Transverse colon (tissue), 4 donors: ENCODE data around the gene MOCS1. TPM values are rescaled to one million over a fixed set of nuclear protein-coding genes. Genes with fewer than 3 reads are reported as not detected.

Source experiments
- DNase-seq: peaks from one replicate; pipeline ENCODE4 v3.0.0-alpha.2; 2019
- H3K27ac ChIP-seq, 4 donors: fragments of 200-600 bp; sonication (generic); 2 replicates each; pipeline ENCODE4 v1.5.1; 2016 to 2018; ENCODE audit warnings: inconsistent platforms in 4 of 4
- H3K27me3 ChIP-seq: fragments of 200-600 bp; sonication (generic); 2 replicates; pipeline ENCODE4 v1.5.1; 2017; ENCODE audit warnings: inconsistent platforms
- H3K36me3 ChIP-seq, 4 donors: fragments of 200-600 bp; sonication (generic); 2 replicates each; pipeline ENCODE4 v1.5.1; 2017 to 2019; ENCODE audit warnings: inconsistent platforms in 4 of 4
- H3K4me1 ChIP-seq, 4 donors: fragments of 200-600 bp; sonication (generic); 2 replicates each; pipeline ENCODE4 v1.5.1; 2017 to 2020; ENCODE audit warnings: inconsistent platforms in 4 of 4
- H3K4me3 ChIP-seq, 4 donors: fragments of 200-600 bp; sonication (generic); 1 replicate in 1 of 4; 2 replicates in 3 of 4; pipeline versions ENCODE4 v1.5.1 to v1.6.1; 2017 to 2019; ENCODE audit warnings: inconsistent platforms in 4 of 4
- H3K9me3 ChIP-seq, 2 donors: fragments of 200-600 bp; sonication (generic); 2 replicates each; pipeline ENCODE4 v1.5.1; 2017 to 2019; ENCODE audit warnings: inconsistent platforms in 2 of 2
- CTCF ChIP-seq, 5 experiments: fragments of 200-600 bp in 3 of 5; fragments of 450-650 bp in 2 of 5; sonication (generic) in 3 of 5; IDR thresholded peaks; 1 replicate in 2 of 5; 2 replicates in 3 of 5; pipeline ENCODE4 v1.5.1; 2016 to 2017; ENCODE audit warnings: antibody characterized with exemption in 5 of 5, inconsistent platforms in 3 of 5, mild to moderate bottlenecking in 2 of 5, moderate library complexity in 1 of 5
- EP300 ChIP-seq: sonication (generic); formaldehyde crosslinking; IDR thresholded peaks from one replicate; pipeline ENCODE4 v1.6.1; 2017; ENCODE audit warnings: antibody characterized with exemption, low read depth
- POLR2A ChIP-seq: fragments of 450-650 bp; IDR thresholded peaks from one replicate; pipeline ENCODE4 v1.6.1; 2016; ENCODE audit warnings: antibody characterized with exemption, mild to moderate bottlenecking, moderate library complexity
- POLR2AphosphoS5 ChIP-seq, 3 donors: sonication (generic); formaldehyde crosslinking; IDR thresholded peaks; one replicate each; pipeline ENCODE4 v1.6.1; 2016; ENCODE audit warnings: antibody characterized with exemption in 3 of 3
- WGBS, 2 donors: methylation state at CpG; one replicate each; pipeline ENCODE4 v1.1.5; 2018; ENCODE audit warnings: low coverage in 1 of 2; 5-methylcytosine and 5-hydroxymethylcytosine counted together
- in situ Hi-C, 4 donors: fragments of 200-750 bp; cut with MboI; loops; one replicate each; pipeline versions ENCODE4 v1.15.0 to v1.15.1; 2017; ENCODE audit warnings: low sequenced_read_pairs in 3 of 4, low pct_ligation_motif_present in 1 of 4, low pct_unique_long_range_greater_than_20kb in 1 of 4
- intact Hi-C: fragments of 100-400 bp; cut with DNase I; formaldehyde crosslinking; loops from one replicate; pipeline ENCODE4 v1.15.1; 2023; ENCODE audit warnings: low total_unique reads
- total RNA-seq, 4 donors: library from RNA; depleted of rRNA; stranded (reverse); fragments of >200 nt; gene quantifications; one replicate each; pipeline ENCODE4 v1.1.0, GENCODE V29; 2016

MOCS1 gene
- total RNA-seq, 4 donors from 2014 or later, result 20.6 to 58.3 (median 42.3) TPM

GRCh38 chr6:39891976-39892375, 42.3 kb downstream of the MOCS1 start:
- intact Hi-C loops (loop anchor here (10.0 kb wide), 1 partner anchor 517 kb away; no protein-coding TSS in a partner anchor), in situ Hi-C loops (loop anchor here in 1 of 4 donors (25.0 kb wide), 2 partner anchors 420 to 530 kb away; no protein-coding TSS in a partner anchor)
- TF ChIP-seq EP300, result no peak
- no peak for TF ChIP-seq CTCF (IDR thresholded peaks at IDR 0.05)
- TF ChIP-seq POLR2A, result no peak
- WGBS, 2 donors, result 45% methylated on average over 4 of the region's 4 CpGs; no CpG with 5 or more reads in 1 of the 2 donors
- Histone ChIP-seq H3K9me3 (no peaks in the 10 kb centered on the region), H3K4me1 (peaks cover 0 to 7% (median 4%) of the 10 kb centered on the region in 4 donors), H3K27ac (no peak overlapping the region), H3K27me3 (no peaks in the 10 kb centered on the region), H3K4me3 (no peak overlapping the region), H3K36me3 (no peaks in the 10 kb centered on the region)
- DNase-seq, result no peak

GRCh38 chr6:39891353-39891752, 42.9 kb downstream of the MOCS1 start:
- no peak overlapping the region for H3K27ac ChIP-seq
- 90% methylated on average over 6 of the region's 6 CpGs; no CpG with 5 or more reads in 1 of the 2 donors for WGBS, 2 donors

DNA sequence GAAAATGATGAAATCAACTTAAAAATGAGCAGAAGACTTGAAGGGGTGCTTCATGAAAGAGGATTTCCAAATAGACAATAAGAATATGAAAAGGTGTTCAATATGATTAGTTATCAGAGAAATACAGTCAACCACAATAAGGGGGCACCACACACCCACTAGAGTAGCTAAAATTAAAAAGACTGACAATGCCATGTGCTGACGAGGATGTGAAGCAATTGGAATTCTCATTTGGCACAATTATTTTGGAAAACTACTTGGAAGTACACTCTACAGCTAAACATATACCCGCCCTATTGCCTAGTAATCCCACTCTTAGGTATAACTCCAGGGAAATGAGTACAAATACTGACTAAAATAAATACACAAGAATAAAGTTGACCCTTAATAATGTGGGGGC, 45.0 kb downstream of the MOCS1 start:
- in situ Hi-C loops (loop anchor here (10.0 to 25.0 kb wide), 3 partner anchors 423 to 527 kb away; no protein-coding TSS in a partner anchor), intact Hi-C loops (no loop called here)
- no peak for DNase-seq
- Histone ChIP-seq H3K27ac (peak overlapping the region in 1 of 4 donors; percentile 69), H3K9me3 (no peaks in the 10 kb centered on the region), H3K4me1 (peaks cover 0 to 7% (median 4%) of the 10 kb centered on the region in 4 donors), H3K36me3 (no peaks in the 10 kb centered on the region), H3K4me3 (no peak overlapping the region), H3K27me3 (no peaks in the 10 kb centered on the region)
- TF ChIP-seq EP300, result no peak
- TF ChIP-seq POLR2AphosphoS5 (IDR thresholded peaks at IDR 0.05), result no peak
- TF ChIP-seq POLR2A, result no peak
- TF ChIP-seq CTCF (IDR thresholded peaks at IDR 0.05), result no peak
- 61 to 68% methylated on average over 2 of the region's 2 CpGs for WGBS, 2 donors

More at GRCh38 chr6:39891353-39891752, 42.9 kb downstream of the MOCS1 start:
- H3K36me3 ChIP-seq, result no peaks in the 10 kb centered on the region
- no peak for DNase-seq
- no peak overlapping the region for H3K4me3 ChIP-seq
- peaks cover 0 to 7% (median 4%) of the 10 kb centered on the region in 4 donors for H3K4me1 ChIP-seq
- TF ChIP-seq EP300 (no peak), POLR2A (no peak), CTCF (IDR thresholded peaks at IDR 0.05) (no peak), POLR2AphosphoS5 (IDR thresholded peaks at IDR 0.05) (no peak)
- intact Hi-C loops (loop anchor here (10.0 kb wide), 1 partner anchor 517 kb away; no protein-coding TSS in a partner anchor), in situ Hi-C loops (loop anchor here in 1 of 4 donors (25.0 kb wide), 2 partner anchors 421 to 529 kb away; no protein-coding TSS in a partner anchor)
- no peaks in the 10 kb centered on the region for H3K27me3 ChIP-seq
- H3K9me3 ChIP-seq, result no peaks in the 10 kb centered on the region

DNA sequence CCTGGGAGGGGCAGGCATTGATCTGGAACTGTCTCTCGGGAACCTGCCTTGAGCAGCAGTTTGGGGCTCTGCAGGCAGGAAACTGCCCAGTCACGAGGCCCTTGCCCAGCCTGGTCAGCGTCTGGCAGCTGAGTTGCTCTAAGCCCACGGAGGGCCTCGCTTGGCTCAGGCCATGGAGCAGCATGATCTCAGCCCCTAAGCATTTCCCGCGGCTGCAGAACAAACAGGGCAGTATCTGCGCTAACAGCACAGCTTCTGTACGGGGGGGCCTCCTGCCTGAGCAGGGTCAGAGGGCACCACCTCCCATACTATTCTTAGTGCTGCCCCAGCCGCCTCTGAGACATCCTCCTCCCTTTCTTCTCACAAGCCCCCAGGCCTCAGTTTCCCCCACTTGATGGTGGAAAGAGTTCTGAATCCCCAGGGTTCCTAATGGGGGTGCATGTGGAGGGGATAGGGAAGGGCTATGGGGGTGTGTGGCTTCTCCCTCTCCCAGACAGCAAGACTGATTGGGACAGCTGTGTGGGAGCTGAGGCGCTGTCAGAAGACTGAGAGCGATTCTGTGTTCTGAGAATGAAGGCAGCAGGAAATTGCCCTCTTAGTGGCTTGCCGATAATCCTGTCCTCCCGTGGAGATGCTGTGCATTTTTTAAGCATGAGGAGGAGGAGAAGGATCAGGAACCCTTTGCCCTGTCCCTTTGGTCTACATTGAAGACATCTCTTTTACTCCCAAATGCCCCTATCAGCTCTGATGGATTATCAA, 46.4 kb downstream of the MOCS1 start:
- Histone ChIP-seq H3K27ac (peak overlapping the region; percentile 50 to 70 (median 64)), H3K4me3 (no peak overlapping the region), H3K9me3 (no peaks in the 10 kb centered on the region), H3K36me3 (no peaks in the 10 kb centered on the region), H3K27me3 (no peaks in the 10 kb centered on the region), H3K4me1 (peaks cover under 1 to 8% (median 4%) of the 10 kb centered on the region in 4 donors)
- in situ Hi-C loops, result loop anchor here (10.0 to 25.0 kb wide), 3 partner anchors 424 to 526 kb away; no protein-coding TSS in a partner anchor
- DNase-seq, result peak; percentile 38
- intact Hi-C loops, result no loop called here
- TF ChIP-seq POLR2AphosphoS5 (IDR thresholded peaks at IDR 0.05) (peak in 2 of 3 donors; percentile 18 to 42), CTCF (IDR thresholded peaks at IDR 0.05) (no peak)
- 37 to 54% methylated on average over 2 to 10 of the region's 14 CpGs for WGBS, 2 donors
